GM12891 (cell line): Measurements from ENCODE around the gene UBTD2.

Experiments used
- POLR2A ChIP-seq: IDR thresholded peaks from 2 replicates; pipeline ENCODE4 v1.6.1; 2011; ENCODE audit warnings: low read depth, low read length, control low read depth
- POLR2AphosphoS5 ChIP-seq: IDR thresholded peaks from 2 replicates; pipeline ENCODE4 v1.6.1; 2011; ENCODE audit warnings: low read depth, low read length, control low read depth
- POU2F2 ChIP-seq: IDR thresholded peaks from 2 replicates; pipeline ENCODE4 v1.6.1; 2011; ENCODE audit warnings: low read depth, mild to moderate bottlenecking, control low read depth, low read length, moderate library complexity
- SPI1 ChIP-seq: IDR thresholded peaks from 2 replicates; pipeline ENCODE4 v1.6.1; 2011; ENCODE audit warnings: low read depth, low read length, control low read depth
- TAF1 ChIP-seq: IDR thresholded peaks from 2 replicates; pipeline ENCODE4 v1.6.1; 2011; ENCODE audit warnings: low read depth, low read length, control low read depth

GRCh38 chr5:172200476-172200875 lies 83.1 kb downstream of the UBTD2 start:
- TF ChIP-seq POLR2A (no peak), POLR2AphosphoS5 (no peak), TAF1 (no peak), SPI1 (peak; percentile 74), POU2F2 (no peak)
